A549 (cell line): ENCODE measurements around the gene TBCEL. TPM values are rescaled to one million over a fixed set of nuclear protein-coding genes. Genes with fewer than 3 reads are reported as not detected.

Experiments used
- ATAC-seq, 2 experiments: fragments of 200-7000 bp in 1 of 2; fragments of >200 bp in 1 of 2; cut with Nextera tagmentation in 1 of 2; cut with Tn5 transposase in 1 of 2; 3 replicates each; pipeline versions ENCODE4 v1.8.0 to v1.9.1; 2018 to 2020; ENCODE audit warnings: mild to moderate bottlenecking in 1 of 2, moderate library complexity in 1 of 2
- CTCF ChIA-PET: fragments of 300-600 bp; sonication (Branson Sonifier 250); formaldehyde crosslinking; extraction: SDS; loops from one replicate; lab custom pipeline; 2021; ENCODE audit warnings: antibody characterized with exemption, inconsistent platforms; lab: Yijun Ruan, JAX
- POLR2A ChIA-PET: fragments of 350-600 bp; formaldehyde crosslinking; extraction: SDS; loops from one replicate; lab custom pipeline; 2021; ENCODE audit warnings: antibody characterized with exemption, inconsistent platforms; lab: Yijun Ruan, JAX
- DNase-seq, 2 experiments: peaks; one replicate each; pipeline versions ENCODE4 v3.0.0 to v3.0.0-alpha.2; 2011 to 2016; ENCODE audit warnings: low read depth in 1 of 2, low spot score in 1 of 2
- FAIRE-seq: peaks from 2 replicates; lab custom pipeline; 2011; peaks lifted over from hg19 to GRCh38; lab: Jason Lieb, UNC
- H3K27ac ChIP-seq, 2 experiments: fragments of >200 bp; sonication (Bioruptor Twin); formaldehyde crosslinking; 3 replicates each; pipeline ENCODE4 v1.5.1; 2016 to 2017
- H3K4me1 ChIP-seq: fragments of >200 bp; sonication (Bioruptor Twin); formaldehyde crosslinking; 3 replicates; pipeline ENCODE4 v1.6.1; 2016
- H3K4me2 ChIP-seq: fragments of >200 bp; sonication (Bioruptor Twin); formaldehyde crosslinking; 3 replicates; pipeline ENCODE4 v1.6.1; 2016
- H3K4me3 ChIP-seq: fragments of >200 bp; sonication (Bioruptor Twin); formaldehyde crosslinking; 3 replicates; pipeline ENCODE4 v1.5.1; 2016
- H3K9me3 ChIP-seq: fragments of >200 bp; sonication (Bioruptor Twin); formaldehyde crosslinking; 3 replicates; pipeline ENCODE4 v1.6.1; 2016
- BHLHE40 ChIP-seq: IDR thresholded peaks from 2 replicates; pipeline ENCODE4 v1.6.1; 2012; ENCODE audit warnings: low read depth, low read length, inconsistent platforms
- CEBPB ChIP-seq, 2 experiments: fragments of >200 bp in 1 of 2; sonication (Bioruptor Twin) in 1 of 2; formaldehyde crosslinking in 1 of 2; IDR thresholded peaks; 2 replicates each; pipeline ENCODE4 v1.6.1; 2012 to 2016
- CHD4 ChIP-seq: fragments of 200-600 bp; sonication (generic); IDR thresholded peaks from 2 replicates; pipeline ENCODE4 v1.6.1; 2016; ENCODE audit warnings: antibody characterized with exemption, mild to moderate bottlenecking, borderline replicate concordance
- EHF ChIP-seq: fragments of 250-450 bp; sonication (Bioruptor Pico); IDR thresholded peaks from 2 replicates; pipeline ENCODE4 v1.5.0; 2020; ENCODE audit warnings: mild to moderate bottlenecking
- EHMT2 ChIP-seq: fragments of 200-600 bp; sonication (generic); IDR thresholded peaks from 2 replicates; pipeline ENCODE4 v1.6.1; 2016; ENCODE audit warnings: antibody characterized with exemption, low read depth, mild to moderate bottlenecking, moderate library complexity
- GATA3 ChIP-seq: IDR thresholded peaks from 2 replicates; pipeline ENCODE4 v1.6.1; 2012; ENCODE audit warnings: borderline replicate concordance
- HDAC2 ChIP-seq: fragments of 200-600 bp; sonication (generic); IDR thresholded peaks from 2 replicates; pipeline ENCODE4 v1.6.1; 2016
- HEYL ChIP-seq: fragments of 250-450 bp; sonication (Bioruptor Pico); IDR thresholded peaks from 2 replicates; pipeline ENCODE4 v1.8.0; 2021; ENCODE audit warnings: mild to moderate bottlenecking, moderate library complexity
- HOXB5 ChIP-seq: fragments of 250-450 bp; sonication (Bioruptor Pico); IDR thresholded peaks from 2 replicates; pipeline ENCODE4 v1.5.0; 2020; ENCODE audit warnings: mild to moderate bottlenecking, moderate library complexity
- JUN ChIP-seq, 2 experiments: fragments of >200 bp; sonication (Bioruptor Twin); formaldehyde crosslinking; IDR thresholded peaks; 2 replicates in 1 of 2; 3 replicates in 1 of 2; pipeline ENCODE4 v1.6.1; 2016 to 2017
- MYC ChIP-seq: IDR thresholded peaks from 2 replicates; pipeline ENCODE4 v1.6.1; 2012; ENCODE audit warnings: mild to moderate bottlenecking, inconsistent platforms, low read length, improper control_type of control experiment, borderline replicate concordance
- NFE2L2 ChIP-seq: fragments of 150-350 bp; conservative IDR thresholded peaks from 2 replicates; pipeline ENCODE4 v1.6.1; 2014; ENCODE audit warnings: low read length
- NPAS2 ChIP-seq: fragments of 250-450 bp; sonication (Bioruptor Pico); IDR thresholded peaks from 2 replicates; pipeline ENCODE4 v1.8.0; 2022; ENCODE audit warnings: mild to moderate bottlenecking, moderate library complexity, borderline replicate concordance
- PHF8 ChIP-seq: fragments of 200-600 bp; sonication (generic); IDR thresholded peaks from 2 replicates; pipeline ENCODE4 v1.6.1; 2016; ENCODE audit warnings: low read depth, mild to moderate bottlenecking, antibody characterized with exemption, moderate library complexity, borderline replicate concordance
- POLR2A ChIP-seq: IDR thresholded peaks from 2 replicates; pipeline ENCODE4 v1.6.1; 2012; ENCODE audit warnings: mild to moderate bottlenecking, low read length
- SREBF2 ChIP-seq: fragments of 450-650 bp; IDR thresholded peaks from 2 replicates; pipeline ENCODE4 v1.6.1; 2014; ENCODE audit warnings: mild to moderate bottlenecking, moderate library complexity
- TFCP2L1 ChIP-seq: fragments of 250-450 bp; sonication (Bioruptor Pico); IDR thresholded peaks from 2 replicates; pipeline ENCODE4 v1.5.0; 2021; ENCODE audit warnings: mild to moderate bottlenecking
- TP53 ChIP-seq: fragments of 250-450 bp; sonication (Bioruptor Pico); IDR thresholded peaks from 2 replicates; pipeline ENCODE4 v1.5.0; 2021; ENCODE audit warnings: mild to moderate bottlenecking, moderate library complexity
- ZNF302 ChIP-seq: fragments of 250-450 bp; sonication (Bioruptor Pico); IDR thresholded peaks from 2 replicates; pipeline ENCODE4 v1.9.0; 2021; ENCODE audit warnings: inconsistent platforms, mild to moderate bottlenecking, moderate library complexity
- ZSCAN20 ChIP-seq: fragments of 250-450 bp; sonication (Bioruptor Pico); IDR thresholded peaks from 2 replicates; pipeline ENCODE4 v1.8.0; 2022; ENCODE audit warnings: mild to moderate bottlenecking, moderate library complexity
- WGBS: methylation state at CpG from one replicate; pipeline ENCODE4 v1.1.6; 2017; ENCODE audit errors: missing lambda C conversion rate; 5-methylcytosine and 5-hydroxymethylcytosine counted together
- polyA minus RNA-seq: library from RNA; depleted of rRNA, polyadenylated mRNA; stranded (reverse); fragments of >200 nt; gene quantifications from 2 replicates; pipeline ENCODE4 v1.2.3, GENCODE V29; 2011; rRNA and poly(A)+ RNA removed
- polyA plus RNA-seq, 4 experiments: library from polyadenylated mRNA; depleted of rRNA in 3 of 4; stranded (reverse); fragments of >200 nt; fragmentation: RNase III in 1 of 4; extraction: RNeasy Plus Mini Kit Qiagen cat#74134 plus additional on column Dnase treatment in 1 of 4; gene quantifications; 2 replicates in 3 of 4; 3 replicates in 1 of 4; pipeline ENCODE4 v1.2.3, GENCODE V29; 2011 to 2017
- TF ChIP-seq, protein P1 (sequence below): fragments of >200 bp; sonication (Bioruptor Twin); formaldehyde crosslinking; IDR thresholded peaks from 3 replicates; pipeline ENCODE4 v1.6.1; 2016
- TF ChIP-seq, protein P2 (sequence below): fragments of 450-650 bp; IDR thresholded peaks from 2 replicates; pipeline ENCODE4 v1.6.1; 2014; ENCODE audit warnings: antibody characterized with exemption
- TF ChIP-seq, protein P3 (sequence below): IDR thresholded peaks from 2 replicates; pipeline ENCODE4 v1.6.1; 2012
- TF ChIP-seq, protein P4 (sequence below): IDR thresholded peaks from 2 replicates; pipeline ENCODE4 v1.6.1; 2012; ENCODE audit warnings: low read depth, borderline replicate concordance
- TF ChIP-seq, protein P5 (sequence below): fragments of 250-450 bp; sonication (Bioruptor Pico); IDR thresholded peaks from 2 replicates; pipeline ENCODE4 v1.5.0; 2020; ENCODE audit warnings: low read depth, mild to moderate bottlenecking, moderate library complexity

TBCEL gene, protein sequence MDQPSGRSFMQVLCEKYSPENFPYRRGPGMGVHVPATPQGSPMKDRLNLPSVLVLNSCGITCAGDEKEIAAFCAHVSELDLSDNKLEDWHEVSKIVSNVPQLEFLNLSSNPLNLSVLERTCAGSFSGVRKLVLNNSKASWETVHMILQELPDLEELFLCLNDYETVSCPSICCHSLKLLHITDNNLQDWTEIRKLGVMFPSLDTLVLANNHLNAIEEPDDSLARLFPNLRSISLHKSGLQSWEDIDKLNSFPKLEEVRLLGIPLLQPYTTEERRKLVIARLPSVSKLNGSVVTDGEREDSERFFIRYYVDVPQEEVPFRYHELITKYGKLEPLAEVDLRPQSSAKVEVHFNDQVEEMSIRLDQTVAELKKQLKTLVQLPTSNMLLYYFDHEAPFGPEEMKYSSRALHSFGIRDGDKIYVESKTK
- polyA plus RNA-seq (2011; rRNA removed), result 10.9 and 11.9 TPM in 2 replicates
- polyA plus RNA-seq (2012; cell fraction: cytosol; rRNA removed), result 1.8 and 2.4 TPM in 2 replicates
- polyA plus RNA-seq (2012; cell fraction: nucleus; rRNA removed), result 1.8 and 4.1 TPM in 2 replicates
- polyA plus RNA-seq (2017; fragmentation: RNase III; extraction: RNeasy Plus Mini Kit Qiagen cat#74134 plus additional on column Dnase treatment), result 5.9 to 6.6 TPM (median 6.1 TPM) in 3 replicates
- polyA minus RNA-seq, result 8.0 and 12.4 TPM in 2 replicates

DNA sequence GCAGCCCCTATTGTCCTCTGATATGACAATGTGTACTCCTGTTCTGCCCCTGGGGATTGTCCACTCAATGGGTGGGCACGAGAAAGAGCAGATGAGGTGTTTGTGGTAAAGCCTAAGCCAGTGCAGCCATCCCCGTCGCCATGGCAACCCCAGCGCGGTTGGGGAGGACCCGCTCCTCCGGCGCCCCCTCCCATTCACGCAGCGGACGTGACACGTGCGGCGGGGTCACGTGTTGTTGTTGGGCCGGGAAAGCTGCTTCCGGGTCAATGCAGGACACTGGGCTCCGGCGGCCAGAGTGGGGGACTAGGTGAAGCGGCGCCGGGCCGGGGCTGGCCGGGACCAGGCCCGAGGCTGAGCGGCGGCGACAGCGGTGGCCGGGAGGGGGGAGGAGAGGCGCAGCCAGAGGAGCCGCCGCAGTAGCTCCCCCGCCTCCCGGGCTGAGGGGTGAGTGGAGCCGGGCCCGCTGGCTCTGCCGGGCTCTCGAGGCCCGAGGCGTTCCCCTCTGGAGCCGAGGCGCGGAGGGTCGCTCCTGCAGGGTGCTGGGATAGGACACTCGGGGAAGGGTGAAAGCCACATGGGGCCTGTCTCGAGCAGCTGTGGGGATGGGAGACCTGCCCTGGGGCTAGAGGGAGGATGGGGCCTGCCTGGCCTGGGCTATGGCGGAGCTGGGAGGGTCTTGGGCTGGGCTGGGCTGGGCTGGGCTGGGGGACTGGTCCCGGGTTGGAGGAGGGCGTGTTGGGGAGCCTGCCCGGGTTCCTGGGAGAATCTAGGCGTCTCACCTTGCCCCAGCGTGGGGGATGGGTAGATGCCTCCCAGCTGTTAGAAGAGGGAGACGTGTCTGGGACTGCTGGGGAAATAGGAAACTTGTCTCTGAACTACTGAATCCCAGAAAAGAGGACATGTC lies at the start of gene TBCEL:
Gene TBCEL (plus strand): TSS at position 255 of the 904 bp plus-strand sequence. CDS start 21,589 bp downstream, outside the sequence.
- ATAC-seq (peak; percentile 91 to 96), FAIRE-seq (no peak), DNase-seq (peak; percentile 70 to 80)
- TF ChIP-seq, protein P1, sequence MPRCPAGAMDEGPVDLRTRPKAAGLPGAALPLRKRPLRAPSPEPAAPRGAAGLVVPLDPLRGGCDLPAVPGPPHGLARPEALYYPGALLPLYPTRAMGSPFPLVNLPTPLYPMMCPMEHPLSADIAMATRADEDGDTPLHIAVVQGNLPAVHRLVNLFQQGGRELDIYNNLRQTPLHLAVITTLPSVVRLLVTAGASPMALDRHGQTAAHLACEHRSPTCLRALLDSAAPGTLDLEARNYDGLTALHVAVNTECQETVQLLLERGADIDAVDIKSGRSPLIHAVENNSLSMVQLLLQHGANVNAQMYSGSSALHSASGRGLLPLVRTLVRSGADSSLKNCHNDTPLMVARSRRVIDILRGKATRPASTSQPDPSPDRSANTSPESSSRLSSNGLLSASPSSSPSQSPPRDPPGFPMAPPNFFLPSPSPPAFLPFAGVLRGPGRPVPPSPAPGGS, result 0 out of 3 replicates have a peak, but pooled peaks have one; percentile 23
- TF ChIP-seq POLR2A (peak; percentile 8; the same call in 1 of the 2 replicates), ZSCAN20 (CRISPR knock-in tag) (no peak), JUN (IDR thresholded peaks at IDR 0.05) (peak in 1 of 2 experiments; percentile 46; a peak in 1 of 5 replicates), CEBPB (IDR thresholded peaks at IDR 0.05) (no peak), MYC (0 out of 2 replicates have a peak, but pooled peaks have one; percentile 33), EHF (no peak), PHF8 (peak; percentile 64; the same call in 1 of the 2 replicates), BHLHE40 (peak; percentile 87), NPAS2 (CRISPR knock-in tag) (peak; percentile 95)
- TF ChIP-seq, protein P2, sequence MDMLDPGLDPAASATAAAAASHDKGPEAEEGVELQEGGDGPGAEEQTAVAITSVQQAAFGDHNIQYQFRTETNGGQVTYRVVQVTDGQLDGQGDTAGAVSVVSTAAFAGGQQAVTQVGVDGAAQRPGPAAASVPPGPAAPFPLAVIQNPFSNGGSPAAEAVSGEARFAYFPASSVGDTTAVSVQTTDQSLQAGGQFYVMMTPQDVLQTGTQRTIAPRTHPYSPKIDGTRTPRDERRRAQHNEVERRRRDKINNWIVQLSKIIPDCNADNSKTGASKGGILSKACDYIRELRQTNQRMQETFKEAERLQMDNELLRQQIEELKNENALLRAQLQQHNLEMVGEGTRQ, result peak; percentile 96
- TF ChIP-seq, protein P3, sequence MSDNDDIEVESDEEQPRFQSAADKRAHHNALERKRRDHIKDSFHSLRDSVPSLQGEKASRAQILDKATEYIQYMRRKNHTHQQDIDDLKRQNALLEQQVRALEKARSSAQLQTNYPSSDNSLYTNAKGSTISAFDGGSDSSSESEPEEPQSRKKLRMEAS, result peak; percentile 93
- TF ChIP-seq, protein P4, sequence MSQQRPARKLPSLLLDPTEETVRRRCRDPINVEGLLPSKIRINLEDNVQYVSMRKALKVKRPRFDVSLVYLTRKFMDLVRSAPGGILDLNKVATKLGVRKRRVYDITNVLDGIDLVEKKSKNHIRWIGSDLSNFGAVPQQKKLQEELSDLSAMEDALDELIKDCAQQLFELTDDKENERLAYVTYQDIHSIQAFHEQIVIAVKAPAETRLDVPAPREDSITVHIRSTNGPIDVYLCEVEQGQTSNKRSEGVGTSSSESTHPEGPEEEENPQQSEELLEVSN, result peak; percentile 46; the same call in 1 of the 2 replicates
- no peaks in the 10 kb centered on the region for H3K9me3 ChIP-seq
- POLR2A ChIA-PET, result interaction anchor here (0.6 kb wide), 1 partner anchor 8 kb away, joined by 3 read pairs; no protein-coding TSS in a partner anchor
- H3K4me1 ChIP-seq, result peaks cover 12% of the 10 kb centered on the region; the same call in 1 of the 3 replicates
- H3K27ac ChIP-seq, result peak within 1 kb of the TSS; percentile 63 to 99
- H3K4me2 ChIP-seq, result peak within 1 kb of the TSS; percentile 90
- peak within 1 kb of the TSS; percentile 52 for H3K4me3 ChIP-seq
- 4% methylated on average over 12 of the region's 54 CpGs for WGBS
- CTCF ChIA-PET, result interaction anchor here (0.9 kb wide), 1 partner anchor 138 kb away, joined by 3 read pairs; no protein-coding TSS in a partner anchor

DNA sequence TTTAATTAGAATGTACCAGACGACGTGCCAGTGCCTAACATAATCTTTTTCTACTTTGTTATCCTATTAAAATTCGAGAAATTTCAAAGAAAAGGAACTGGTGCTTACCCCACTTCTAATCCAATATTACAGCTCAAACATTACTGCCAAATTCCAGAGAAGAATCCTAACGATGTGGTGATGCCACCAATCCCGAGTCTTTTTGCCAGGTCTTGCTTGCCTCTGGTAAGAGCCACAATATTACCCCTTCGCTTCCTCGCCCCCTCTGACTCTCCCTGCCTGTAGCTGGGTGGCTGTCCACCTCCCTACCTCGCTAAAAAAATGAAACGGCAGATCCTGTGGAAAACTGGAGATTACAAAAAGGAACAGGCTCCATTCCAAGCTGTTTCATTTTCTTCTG lies 49.4 kb upstream of the TBCEL start:
- Histone ChIP-seq H3K9me3 (no peaks in the 10 kb centered on the region), H3K4me1 (no peaks in the 10 kb centered on the region), H3K27ac (no peak overlapping the region), H3K4me3 (no peak overlapping the region), H3K4me2 (no peak overlapping the region)
- ATAC-seq (no peak), DNase-seq (no peak), FAIRE-seq (no peak)
- ChIA-PET CTCF (no interaction called here), POLR2A (no interaction called here)
- no peak for TF ChIP-seq SREBF2
- no peak for TF ChIP-seq TFCP2L1 (CRISPR knock-in tag)
- TF ChIP-seq TP53 (CRISPR knock-in tag), result no peak
- no peak for TF ChIP-seq CHD4
- no peak for TF ChIP-seq HDAC2
- no peak for TF ChIP-seq ZNF302 (CRISPR knock-in tag)
- no peak for TF ChIP-seq GATA3
- no peak for TF ChIP-seq HOXB5 (CRISPR knock-in tag)
- TF ChIP-seq EHMT2, result no peak
- TF ChIP-seq HEYL (CRISPR knock-in tag), result no peak
- no peak for TF ChIP-seq NFE2L2
- TF ChIP-seq, protein P3, result no peak
- TF ChIP-seq, protein P5, sequence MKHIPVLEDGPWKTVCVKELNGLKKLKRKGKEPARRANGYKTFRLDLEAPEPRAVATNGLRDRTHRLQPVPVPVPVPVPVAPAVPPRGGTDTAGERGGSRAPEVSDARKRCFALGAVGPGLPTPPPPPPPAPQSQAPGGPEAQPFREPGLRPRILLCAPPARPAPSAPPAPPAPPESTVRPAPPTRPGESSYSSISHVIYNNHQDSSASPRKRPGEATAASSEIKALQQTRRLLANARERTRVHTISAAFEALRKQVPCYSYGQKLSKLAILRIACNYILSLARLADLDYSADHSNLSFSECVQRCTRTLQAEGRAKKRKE (CRISPR knock-in tag), result no peak
- TF ChIP-seq, protein P4, result no peak
- 6% methylated on average over 9 of the region's 9 CpGs for WGBS
